ENCODE results near the gene SV2A. TPM values are rescaled to one million over a fixed set of nuclear protein-coding genes. Genes with fewer than 3 reads are reported as not detected.

SV2A gene
- total and polyA plus RNA-seq, 7 donors, result 0.13 to 0.48 (median 0.17) TPM

GRCh38 chr1:149915429-149916192 lies 2.0 kb downstream of the SV2A start:
- no peak for DNase-seq
- ATAC-seq, result no peak
- Histone ChIP-seq H3K4me1 (no peaks in the 10 kb centered on the region), H3K9me3 (no peaks in the 10 kb centered on the region), H3K27me3 (ENCODE audit: insufficient read depth in 3 of 3, low read length in 2 of 3) (peaks cover 0 to 7% (median 0%) of the 10 kb centered on the region in 3 donors), H3K27ac (no peak overlapping the region), H3K4me3 (no peak overlapping the region), H3K36me3 (ENCODE audit: insufficient read depth in 1 of 2, low read depth in 1 of 2) (no peaks in the 10 kb centered on the region)
- 78 to 83% (median 79%) methylated on average over 11 of the region's 11 CpGs for WGBS, 3 donors
- no peak for TF ChIP-seq CTCF (IDR thresholded peaks at IDR 0.05)
- intact Hi-C loops (cut with DNase I), result no loop called here

GRCh38 chr1:149914545-149914944 lies 3.1 kb downstream of the SV2A start:
- Histone ChIP-seq H3K27me3 (ENCODE audit: insufficient read depth in 3 of 3, low read length in 2 of 3) (peaks cover 0 to 7% (median 0%) of the 10 kb centered on the region in 3 donors), H3K9me3 (no peaks in the 10 kb centered on the region), H3K27ac (no peak overlapping the region), H3K36me3 (ENCODE audit: insufficient read depth in 1 of 2, low read depth in 1 of 2) (no peaks in the 10 kb centered on the region), H3K4me3 (no peak overlapping the region), H3K4me1 (no peaks in the 10 kb centered on the region)
- no peak for ATAC-seq
- DNase-seq, result no peak
- WGBS, 3 donors, result 86 to 97% (median 91%) methylated on average over 1 of the region's 1 CpG
- intact Hi-C loops (cut with DNase I), result no loop called here
- no peak for TF ChIP-seq CTCF (IDR thresholded peaks at IDR 0.05)

- ATAC-seq (no peak), DNase-seq (no peak)
- H3K9me3 ChIP-seq, result no peaks in the 10 kb centered on the region
- H3K4me1 ChIP-seq, result no peaks in the 10 kb centered on the region
- no peaks in the 10 kb centered on the region for H3K27me3 ChIP-seq (ENCODE audit: insufficient read depth in 3 of 3, low read length in 2 of 3)
- H3K27ac ChIP-seq, result no peak overlapping the region
- no peak overlapping the region for H3K4me3 ChIP-seq
- no peaks in the 10 kb centered on the region for H3K36me3 ChIP-seq (ENCODE audit: insufficient read depth in 1 of 2, low read depth in 1 of 2)
- no peak for TF ChIP-seq CTCF (IDR thresholded peaks at IDR 0.05)
- intact Hi-C loops (cut with DNase I), result no loop called here
- 84 to 88% (median 84%) methylated on average over 10 of the region's 10 CpGs for WGBS, 3 donors
Measured at GRCh38 chr1:149906570-149907075, 11.0 kb downstream of the SV2A start.

- TF ChIP-seq CTCF (IDR thresholded peaks at IDR 0.05), result no peak
- WGBS, 3 donors, result 81 to 86% (median 81%) methylated on average over 4 to 5 of the region's 5 CpGs
- H3K27ac ChIP-seq, result no peak overlapping the region
- H3K4me3 ChIP-seq, result no peak overlapping the region
- ATAC-seq, result no peak
- no peaks in the 10 kb centered on the region for H3K9me3 ChIP-seq
- H3K4me1 ChIP-seq, result peaks cover 5% of the 10 kb centered on the region
- H3K36me3 ChIP-seq (ENCODE audit: insufficient read depth in 1 of 2, low read depth in 1 of 2), result no peaks in the 10 kb centered on the region
- H3K27me3 ChIP-seq (ENCODE audit: insufficient read depth in 3 of 3, low read length in 2 of 3), result no peaks in the 10 kb centered on the region
- DNase-seq, result no peak
- intact Hi-C loops (cut with DNase I), result no loop called here
Measured at GRCh38 chr1:149903836-149904491, 13.7 kb downstream of the SV2A start.
